DOHH2 (cell line): Measurements from ENCODE around the gene WDR7.

ENCODE experiments used
- H3F3A ChIP-seq: fragments of 200-600 bp; sonication (generic), shearing (Covaris generic); 2 replicates; pipeline ENCODE4 v1.6.0; 2016; ENCODE audit warnings: antibody characterized with exemption, mild to moderate bottlenecking; ENCODE audit not compliant: control insufficient read depth, insufficient read depth
- H3K27ac ChIP-seq: fragments of 200-600 bp; sonication (generic); 2 replicates; pipeline ENCODE4 v1.5.1; 2014; ENCODE audit warnings: low read depth, mild to moderate bottlenecking, low read length, moderate library complexity
- H3K27me3 ChIP-seq: fragments of 200-600 bp; sonication (generic); 2 replicates; pipeline ENCODE4 v1.6.1; 2014; ENCODE audit warnings: mild to moderate bottlenecking, low read length, mixed read lengths; ENCODE audit not compliant: control insufficient read depth
- H3K36me3 ChIP-seq: fragments of 200-600 bp; sonication (generic); 2 replicates; pipeline ENCODE4 v1.6.1; 2014; ENCODE audit warnings: mild to moderate bottlenecking, low read length, moderate library complexity, mixed read lengths; ENCODE audit not compliant: control insufficient read depth
- H3K4me1 ChIP-seq: fragments of 200-600 bp; sonication (generic); 2 replicates; pipeline ENCODE4 v1.6.1; 2014; ENCODE audit warnings: mild to moderate bottlenecking, low read length, mixed read lengths; ENCODE audit not compliant: control insufficient read depth
- H3K4me2 ChIP-seq: fragments of 200-600 bp; sonication (generic); 2 replicates; pipeline ENCODE4 v1.6.0; 2014; ENCODE audit warnings: mild to moderate bottlenecking, low read length, moderate library complexity
- H3K4me3 ChIP-seq: fragments of 200-600 bp; sonication (generic); 2 replicates; pipeline ENCODE4 v1.5.1; 2014; ENCODE audit warnings: mild to moderate bottlenecking, low read length, mixed read lengths
- H3K79me2 ChIP-seq: fragments of 200-600 bp; sonication (generic); 2 replicates; pipeline ENCODE4 v1.6.1; 2014; ENCODE audit warnings: mild to moderate bottlenecking, low read length, mixed read lengths; ENCODE audit not compliant: control insufficient read depth
- H3K9me2 ChIP-seq: fragments of 200-600 bp; sonication (generic); replicated peaks from 2 replicates; pipeline ENCODE4 v1.6.1; 2014; ENCODE audit warnings: mild to moderate bottlenecking, low read length, mixed read lengths; ENCODE audit not compliant: control insufficient read depth
- H3K9me3 ChIP-seq: fragments of 200-600 bp; sonication (generic); 2 replicates; pipeline ENCODE4 v1.6.1; 2014; ENCODE audit warnings: antibody characterized with exemption, low read length, mixed read lengths; ENCODE audit not compliant: control insufficient read depth, insufficient read depth
- H4K20me1 ChIP-seq: fragments of 200-600 bp; sonication (generic); 2 replicates; pipeline ENCODE4 v1.6.0; 2014; ENCODE audit warnings: low read depth, mild to moderate bottlenecking, antibody characterized with exemption, low read length, moderate library complexity; ENCODE audit not compliant: control insufficient read depth, insufficient read depth
- CTCF ChIP-seq: fragments of 200-600 bp; sonication (generic); IDR thresholded peaks from one replicate; pipeline ENCODE4 v1.5.1; 2014; ENCODE audit warnings: antibody characterized with exemption, mild to moderate bottlenecking, low read depth, low read length; ENCODE audit not compliant: poor library complexity, severe bottlenecking
- EZH2phosphoT487 ChIP-seq: fragments of 200-600 bp; sonication (generic); IDR thresholded peaks from 2 replicates; pipeline ENCODE4 v1.6.1; 2017; ENCODE audit warnings: borderline replicate concordance, mild to moderate bottlenecking, antibody characterized with exemption, low read length, moderate library complexity, mixed read lengths

The WDR7 gene

DNA sequence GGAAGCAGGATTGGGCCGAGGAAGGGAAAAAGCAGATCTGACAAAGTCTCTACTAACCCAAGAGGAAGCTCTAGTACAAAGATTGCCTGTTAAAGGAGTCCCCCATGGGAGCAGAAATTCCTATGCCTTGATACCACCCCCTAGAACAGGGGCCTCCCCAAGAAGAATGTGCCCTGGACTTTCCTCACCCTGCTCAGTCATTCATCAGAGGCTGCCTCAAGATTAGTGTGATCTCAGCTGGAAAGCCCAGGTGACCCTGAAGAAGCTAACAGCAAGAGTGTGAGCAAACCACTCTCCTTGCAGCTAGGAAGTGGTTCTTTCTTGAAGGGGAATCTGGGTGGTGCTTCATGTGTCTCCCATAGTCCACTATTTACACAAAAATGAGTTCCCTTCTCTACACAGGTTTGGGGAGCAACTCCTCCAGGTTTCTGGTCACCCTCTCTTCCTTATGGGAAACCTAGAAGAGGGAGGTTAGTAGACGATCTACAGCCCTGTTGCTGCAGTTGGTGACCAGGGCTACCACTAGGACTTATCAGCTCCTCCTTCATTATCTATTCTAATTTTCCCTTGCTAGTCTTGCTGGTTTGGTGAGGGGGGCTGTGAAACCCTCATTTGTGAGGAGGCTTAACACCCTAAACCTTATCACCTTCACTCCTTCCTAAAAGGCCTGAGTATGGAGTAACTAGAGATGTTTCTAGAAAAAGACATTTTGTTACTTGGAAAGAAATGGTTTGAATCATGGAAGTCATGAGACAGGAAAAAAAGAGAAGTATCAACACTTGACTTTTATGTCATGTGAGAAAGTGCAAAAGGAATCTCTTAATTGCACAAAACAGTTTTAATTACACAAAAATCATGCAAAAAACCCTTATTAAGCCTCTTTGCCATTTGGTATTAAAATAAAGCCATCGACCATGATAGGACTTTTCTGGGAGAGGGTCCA is 2.9 kb upstream of the WDR7 start:
- peaks cover 4% of the 10 kb centered on the region; the same call in 1 of the 2 replicates for H3K36me3 ChIP-seq
- peaks cover 30% of the 10 kb centered on the region for H3K4me1 ChIP-seq
- TF ChIP-seq EZH2phosphoT487 (no peak), CTCF (no peak)
- H3K4me2 ChIP-seq = no peak overlapping the region
- no peak overlapping the region for H3K27ac ChIP-seq
- H4K20me1 ChIP-seq = no peaks in the 10 kb centered on the region
- H3K9me2 ChIP-seq = no peaks in the 10 kb centered on the region
- H3K9me3 ChIP-seq = no peaks in the 10 kb centered on the region
- peaks cover 3% of the 10 kb centered on the region; the same call in 1 of the 2 replicates for H3F3A ChIP-seq
- H3K27me3 ChIP-seq = no peaks in the 10 kb centered on the region
- no peak overlapping the region for H3K4me3 ChIP-seq
- peaks cover 20% of the 10 kb centered on the region for H3K79me2 ChIP-seq

- H3K9me2 ChIP-seq = no peaks in the 10 kb centered on the region
- H3K4me2 ChIP-seq = peak overlapping the region; percentile 74
- peaks cover 5% of the 10 kb centered on the region for H3F3A ChIP-seq
- peaks cover 35% of the 10 kb centered on the region for H3K4me1 ChIP-seq
- H3K27ac ChIP-seq = no peak overlapping the region
- H4K20me1 ChIP-seq = no peaks in the 10 kb centered on the region
- H3K9me3 ChIP-seq = no peaks in the 10 kb centered on the region
- H3K79me2 ChIP-seq = peaks cover 33% of the 10 kb centered on the region
- peaks cover 4% of the 10 kb centered on the region; the same call in 1 of the 2 replicates for H3K36me3 ChIP-seq
- no peak for TF ChIP-seq CTCF
- TF ChIP-seq EZH2phosphoT487 = no peak
- H3K27me3 ChIP-seq = no peaks in the 10 kb centered on the region
- peak overlapping the region; percentile 80 for H3K4me3 ChIP-seq
Observed at GRCh38 chr18:56649996-56650395, 1.2 kb upstream of the WDR7 start.

- peak overlapping the region; percentile 41; the same call in 1 of the 2 replicates for H3K27ac ChIP-seq
- H3K4me2 ChIP-seq = peak overlapping the region; percentile 74
Observed at GRCh38 chr18:56651771-56652092, 573 bp downstream of the WDR7 start.

More at GRCh38 chr18:56651771-56652092, 573 bp downstream of the WDR7 start:
- H3K9me3 ChIP-seq = no peaks in the 10 kb centered on the region
- H3K9me2 ChIP-seq = no peaks in the 10 kb centered on the region
- peak overlapping the region; percentile 80 for H3K4me3 ChIP-seq
- no peaks in the 10 kb centered on the region for H3K27me3 ChIP-seq
- peaks cover 4% of the 10 kb centered on the region; the same call in 1 of the 2 replicates for H3K36me3 ChIP-seq
- no peak for TF ChIP-seq EZH2phosphoT487
- TF ChIP-seq CTCF = no peak
- peaks cover 5% of the 10 kb centered on the region for H3F3A ChIP-seq
- H3K79me2 ChIP-seq = peaks cover 50% of the 10 kb centered on the region
- no peaks in the 10 kb centered on the region for H4K20me1 ChIP-seq
- peaks cover 48% of the 10 kb centered on the region for H3K4me1 ChIP-seq
